ENCODE data around the gene CPT1A.

CPT1A gene

DNA sequence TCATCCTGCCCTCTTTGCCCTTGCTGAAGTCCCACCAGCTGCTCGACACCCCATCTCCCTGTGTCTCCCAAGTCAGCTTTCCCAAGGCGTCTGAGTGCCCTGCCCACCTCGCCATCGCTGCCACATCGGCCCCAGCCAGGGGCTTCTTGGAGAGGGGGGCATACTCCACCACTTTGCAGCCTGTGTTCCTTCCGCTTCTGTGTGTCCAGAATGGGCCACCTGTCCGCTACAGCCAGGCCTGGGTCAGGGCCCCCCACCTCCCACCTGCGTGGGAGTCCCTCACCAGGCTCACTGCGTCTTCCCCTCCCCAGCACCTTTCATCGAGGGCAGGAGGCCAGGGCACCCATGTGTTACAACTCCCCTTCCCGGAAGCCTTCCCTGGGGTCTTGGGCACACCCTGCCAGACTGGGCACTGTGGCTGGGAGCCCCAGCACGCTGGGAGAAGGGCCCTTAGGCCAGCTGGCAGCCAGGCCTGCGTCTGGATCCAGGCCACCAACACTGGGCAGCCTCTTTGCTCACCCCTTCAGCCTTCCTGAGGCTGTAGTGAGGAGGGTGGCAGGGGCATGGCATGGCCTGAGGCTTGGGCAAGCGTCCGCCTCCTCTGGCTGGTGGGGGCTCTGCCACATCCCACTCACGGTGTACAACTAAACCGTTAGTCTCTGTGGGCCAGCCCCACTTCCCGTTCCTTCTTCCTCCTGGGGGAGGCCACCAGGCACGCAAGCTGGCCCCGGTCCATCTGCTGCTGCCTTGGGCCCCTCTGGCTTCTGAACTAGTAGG is 13.4 kb downstream of the CPT1A start:
- no peak for DNase-seq

DNA sequence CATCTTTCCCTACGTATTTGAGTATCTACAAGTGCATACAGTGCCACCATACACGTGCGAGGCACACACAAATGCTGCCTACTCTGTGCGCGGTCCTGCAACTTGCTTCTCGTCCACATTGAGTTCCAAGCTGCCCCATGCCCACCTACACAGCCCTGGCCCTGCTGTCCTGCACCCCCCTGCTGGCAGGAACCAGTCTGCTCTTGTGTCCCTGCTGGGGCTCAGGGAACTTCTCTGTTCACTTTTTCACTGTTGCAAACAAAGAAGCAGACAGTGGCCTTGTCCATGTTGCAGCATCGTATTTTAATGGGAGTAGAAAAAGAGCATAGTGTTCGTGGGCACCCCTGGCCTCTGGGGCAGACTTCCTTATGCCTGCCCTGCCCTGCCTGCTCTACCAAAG is 14.0 kb downstream of the CPT1A start:
- DNase-seq, result no peak

DNA sequence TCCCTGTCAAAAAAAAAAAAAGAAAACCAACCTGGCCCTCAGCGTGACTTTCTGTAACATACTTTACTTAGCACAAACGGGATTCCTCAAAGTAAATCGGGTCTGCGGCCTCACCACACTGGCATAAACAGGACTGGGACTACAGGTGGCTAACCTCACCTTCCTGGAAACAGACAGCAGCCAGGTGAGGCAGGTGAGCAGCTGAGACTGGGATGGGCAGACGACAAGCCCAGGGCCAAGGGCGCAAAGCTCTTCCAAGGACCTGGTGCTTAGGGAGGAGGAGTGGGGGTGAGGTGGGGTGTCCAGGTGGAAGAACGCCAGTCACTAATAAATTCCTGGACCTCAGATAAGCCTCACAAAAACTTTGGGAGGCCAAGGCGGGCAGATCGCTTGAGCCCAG is 15.0 kb downstream of the CPT1A start:
- no peak for DNase-seq

DNA sequence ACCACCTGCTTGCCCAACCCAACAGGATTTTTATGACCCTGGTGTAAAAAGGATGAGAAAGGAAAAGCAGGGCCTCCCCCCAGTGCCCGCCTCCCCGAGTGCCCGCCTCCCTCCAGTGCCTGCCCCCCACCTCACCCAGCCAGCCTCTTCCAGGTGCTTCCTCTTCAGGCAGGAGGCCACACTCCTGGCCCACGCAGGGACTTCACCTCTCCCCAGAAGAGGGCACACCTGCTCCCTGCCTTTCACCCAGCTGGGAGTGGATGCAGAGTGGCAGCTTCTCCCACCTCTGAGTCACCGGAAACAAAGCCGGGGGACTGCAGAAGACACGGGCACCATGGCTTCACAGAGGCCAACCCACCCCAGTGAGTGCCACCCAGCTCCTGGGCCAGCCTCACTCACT is 16.1 kb downstream of the CPT1A start:
- DNase-seq, result peak; percentile 39

DNA sequence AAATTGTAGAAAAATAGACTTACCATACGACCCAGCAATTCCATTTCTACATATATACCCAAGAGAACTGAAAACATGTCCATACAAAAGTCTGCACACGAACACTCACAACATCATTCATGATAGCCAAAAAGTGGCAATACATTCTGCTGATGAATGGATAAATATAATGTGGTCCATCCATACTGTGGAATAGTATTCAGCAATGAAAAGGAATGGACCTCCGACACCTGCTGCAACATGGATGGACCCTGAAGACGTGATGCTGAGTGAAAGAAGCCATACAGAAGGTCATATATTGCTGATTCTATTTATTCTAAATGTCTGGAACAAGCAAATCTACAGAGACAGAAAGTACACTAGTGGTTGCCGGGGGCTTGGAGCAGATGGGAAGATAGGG is 19.2 kb downstream of the CPT1A start:
- DNase-seq, result no peak

DNA sequence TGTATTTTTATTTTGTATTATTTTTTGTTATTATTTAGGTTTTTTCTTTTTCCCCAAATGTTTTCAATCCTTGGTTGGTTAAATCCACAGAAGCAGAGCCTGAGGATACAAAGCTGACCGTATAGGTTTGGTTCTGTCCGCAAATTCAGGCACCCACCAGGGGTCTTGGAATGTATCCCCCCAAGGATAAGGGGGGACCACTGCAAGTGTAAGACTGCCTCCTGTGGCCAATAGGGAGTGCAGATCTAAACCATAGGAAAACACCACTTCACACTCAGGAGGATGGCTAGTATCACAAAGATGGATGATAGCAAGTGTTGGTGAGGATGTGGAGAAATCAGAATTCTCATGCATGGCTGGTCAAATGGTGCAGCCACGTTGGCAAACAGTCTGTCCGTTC is 20.0 kb downstream of the CPT1A start:
- DNase-seq, result no peak

GRCh38 chr11:68819362-68819761 is 22.4 kb downstream of the CPT1A start:
- DNase-seq, result no peak

DNA sequence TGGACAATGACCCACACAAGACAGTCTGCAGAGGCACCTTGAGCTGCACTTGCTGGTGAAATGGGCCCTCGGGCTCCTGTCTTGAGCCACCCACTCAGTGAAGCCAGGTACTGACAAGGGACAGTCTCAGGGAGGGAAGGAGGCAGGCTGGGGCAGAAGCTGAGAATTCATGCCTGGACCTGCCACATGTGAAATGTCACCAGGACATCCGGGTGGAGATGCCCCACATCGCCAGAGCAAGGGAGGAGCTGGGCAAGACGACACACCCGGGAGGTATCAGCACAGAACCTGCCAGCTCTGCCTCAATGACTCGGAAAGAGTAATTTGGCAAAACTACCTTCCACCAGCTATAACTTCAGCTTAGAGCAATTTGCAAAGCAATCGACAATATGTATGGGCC is 23.5 kb downstream of the CPT1A start:
- DNase-seq, result no peak

GRCh38 chr11:68817554-68817953 is 24.2 kb downstream of the CPT1A start:
- DNase-seq, result no peak

DNA sequence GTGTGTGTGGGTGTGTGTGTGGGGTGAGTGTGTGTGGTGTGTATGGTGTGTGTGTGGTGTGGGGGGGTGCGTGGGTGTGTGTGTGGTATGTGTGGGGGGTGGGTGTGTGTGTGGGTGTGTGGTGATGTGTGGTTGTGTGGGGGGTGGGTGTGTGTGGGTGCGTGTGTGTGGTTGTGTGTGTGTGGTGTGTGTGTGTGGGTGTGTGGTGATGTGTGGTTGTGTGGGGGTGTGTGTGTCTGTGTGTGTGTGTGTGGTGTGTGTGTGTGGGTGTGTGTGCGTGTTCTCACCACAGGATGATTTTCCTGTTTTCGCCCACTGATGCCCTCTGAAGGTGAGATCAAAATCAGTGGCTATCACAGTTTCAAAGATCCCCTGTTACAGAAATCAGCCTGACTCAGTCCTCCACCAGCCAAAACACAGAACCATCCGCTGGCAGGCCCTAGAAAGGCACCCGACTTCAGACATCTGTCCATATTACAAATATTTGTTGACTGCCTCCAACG is 24.7 kb downstream of the CPT1A start:
- DNase-seq, result peak; percentile 47

- DNase-seq, result no peak
These were observed 25.4 kb downstream of the CPT1A start for GRCh38 chr11:68816251-68816776.

DNA sequence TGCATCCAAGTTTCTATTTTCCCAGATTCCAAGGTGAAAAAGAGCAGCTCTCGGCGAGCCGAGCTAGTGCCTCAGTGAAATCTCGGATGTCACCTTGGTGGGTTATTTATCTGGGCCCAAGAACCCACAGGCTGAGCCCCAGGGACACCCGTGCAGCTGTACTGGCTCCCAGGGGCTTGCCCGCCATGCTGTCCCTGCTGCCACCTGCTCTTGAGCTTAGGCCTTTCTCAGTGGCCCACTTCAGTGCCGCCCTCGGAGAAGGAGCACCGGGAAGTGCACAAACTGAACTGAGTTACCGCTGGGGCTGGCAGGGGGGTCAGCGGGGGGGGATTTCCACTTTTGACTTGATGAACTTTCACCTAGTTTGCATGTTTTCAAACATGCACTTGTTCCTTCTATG is 27.9 kb downstream of the CPT1A start:
- no peak for DNase-seq

DNA sequence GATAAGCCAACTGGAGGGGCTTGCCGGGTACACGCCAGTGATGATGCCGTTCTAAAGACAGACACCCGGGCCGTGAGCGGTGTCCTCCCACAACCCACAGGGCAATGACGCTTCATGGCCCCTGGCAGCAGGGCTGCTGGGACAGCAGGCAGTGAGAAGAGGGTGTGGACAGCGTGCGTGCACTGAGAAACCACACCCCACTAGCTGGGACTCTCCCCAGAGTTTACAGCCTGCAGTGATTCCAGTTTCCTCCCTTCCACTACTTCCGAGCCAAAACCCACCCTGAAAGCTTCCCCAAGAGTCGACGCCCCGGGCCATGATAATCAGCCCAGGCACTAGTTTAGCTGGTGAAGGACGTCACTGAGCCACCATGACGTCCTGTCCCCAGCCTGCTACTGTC is 29.2 kb downstream of the CPT1A start:
- DNase-seq, result no peak

DNA sequence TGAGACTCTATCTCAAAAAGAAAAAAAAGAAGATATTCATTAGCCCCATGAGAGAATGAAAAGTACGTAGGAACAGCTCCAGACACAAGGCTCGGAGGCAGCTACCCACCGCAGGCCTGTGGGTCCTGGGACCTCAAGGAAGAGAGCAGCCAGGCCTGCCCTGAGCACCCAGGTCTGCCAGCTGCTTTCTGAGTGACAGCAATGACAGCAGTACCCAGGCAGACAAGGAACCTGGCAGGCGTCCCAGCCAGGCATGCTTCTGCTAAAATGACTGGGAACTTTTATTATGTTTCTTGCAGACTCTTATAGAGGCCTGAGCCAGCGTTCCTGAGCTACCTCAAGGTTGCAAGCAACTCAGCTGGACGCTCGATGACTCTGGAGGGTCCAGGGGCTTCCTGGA is 31.6 kb downstream of the CPT1A start:
- no peak for DNase-seq

GRCh38 chr11:68809506-68809905 is 32.2 kb downstream of the CPT1A start:
- DNase-seq, result no peak

DNA sequence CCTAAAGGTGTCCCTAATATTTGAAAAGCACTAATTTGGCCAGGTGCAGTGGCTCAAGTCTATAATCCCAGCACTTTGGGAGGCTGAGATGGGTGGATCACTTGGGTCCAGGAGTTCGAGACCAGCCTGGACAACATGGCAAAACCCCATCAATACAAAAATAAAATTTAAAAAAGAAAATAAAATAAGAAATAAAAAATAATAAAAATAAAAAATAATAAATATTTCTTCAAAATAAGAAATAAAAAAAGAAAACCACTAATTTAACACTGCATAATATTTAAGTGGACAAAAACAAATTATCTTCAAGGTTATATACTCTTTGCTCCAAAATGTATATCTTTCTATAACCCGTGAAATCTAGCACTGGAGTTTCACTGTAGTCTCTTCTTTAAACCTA is 32.9 kb downstream of the CPT1A start:
- DNase-seq, result no peak

GRCh38 chr11:68806931-68807844 is 34.5 kb downstream of the CPT1A start:
- DNase-seq, result no peak

DNA sequence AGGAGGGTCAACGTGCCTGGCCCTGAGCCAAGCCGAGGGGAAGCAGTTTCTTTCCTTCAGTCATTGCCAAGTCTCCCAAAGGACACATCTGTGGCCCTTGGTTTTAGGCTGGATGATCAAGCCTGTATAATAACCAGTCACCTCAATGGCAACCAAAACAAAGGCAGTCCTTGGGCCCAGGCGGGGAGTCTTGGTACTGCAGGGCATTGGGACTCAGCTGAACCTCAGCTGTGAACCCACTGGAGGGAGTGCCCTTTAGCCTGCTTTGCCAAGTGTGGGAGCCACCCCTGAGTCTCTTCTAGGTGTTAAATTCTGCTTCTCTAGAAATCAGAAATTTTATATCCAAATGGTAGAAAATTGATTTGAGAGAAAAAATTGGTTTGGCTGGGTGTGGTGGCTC is 36.9 kb downstream of the CPT1A start:
- no peak for DNase-seq

DNA sequence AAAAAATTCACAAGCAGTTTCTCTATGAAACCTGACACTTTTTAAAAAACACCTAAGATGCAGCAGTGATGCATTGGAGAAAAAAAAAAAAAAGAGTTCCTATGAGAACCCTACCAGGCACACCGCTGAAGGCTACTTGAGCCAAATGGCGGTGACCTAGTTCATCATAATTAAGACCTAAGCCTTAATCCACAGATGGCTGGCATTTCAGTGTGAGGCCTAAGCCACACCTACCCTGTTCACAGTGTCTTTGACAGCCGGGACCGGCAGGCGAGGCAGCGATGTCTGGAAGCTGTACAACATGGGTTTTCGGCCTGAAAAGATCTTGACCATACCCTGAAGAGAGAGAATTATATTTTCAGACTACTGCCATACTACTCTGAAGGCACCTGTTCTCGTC is 38.0 kb downstream of the CPT1A start:
- DNase-seq, result no peak

DNA sequence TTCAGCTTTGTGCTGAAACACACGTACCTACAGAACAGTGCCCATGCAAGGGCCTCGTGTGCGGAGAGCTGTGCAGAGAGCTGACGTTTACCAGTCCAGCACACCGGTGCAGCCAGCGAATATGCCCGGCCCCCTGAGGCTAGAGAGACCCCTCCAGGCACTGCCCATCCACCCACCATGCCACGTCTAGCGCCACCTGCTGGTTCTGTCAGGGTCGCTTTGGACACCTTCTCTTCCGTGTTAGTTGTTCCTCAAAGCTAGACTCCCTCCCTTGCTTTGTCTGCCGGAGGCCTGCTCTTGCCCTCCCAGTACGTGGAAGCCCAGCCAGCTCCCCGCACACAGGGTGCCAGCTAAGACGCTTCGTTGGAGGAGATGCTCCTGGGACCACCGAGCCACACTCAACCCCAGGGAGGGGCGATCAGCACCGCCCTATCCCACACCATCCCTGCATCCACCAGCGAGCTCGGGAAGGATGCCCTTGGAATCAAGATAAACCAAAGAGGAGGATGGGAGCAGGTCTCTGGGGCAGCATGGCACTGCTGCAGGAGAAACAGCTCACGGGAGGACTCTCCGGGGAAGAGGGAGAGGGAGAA is 43.4 kb downstream of the CPT1A start:
- peak; percentile 16 for DNase-seq

DNA sequence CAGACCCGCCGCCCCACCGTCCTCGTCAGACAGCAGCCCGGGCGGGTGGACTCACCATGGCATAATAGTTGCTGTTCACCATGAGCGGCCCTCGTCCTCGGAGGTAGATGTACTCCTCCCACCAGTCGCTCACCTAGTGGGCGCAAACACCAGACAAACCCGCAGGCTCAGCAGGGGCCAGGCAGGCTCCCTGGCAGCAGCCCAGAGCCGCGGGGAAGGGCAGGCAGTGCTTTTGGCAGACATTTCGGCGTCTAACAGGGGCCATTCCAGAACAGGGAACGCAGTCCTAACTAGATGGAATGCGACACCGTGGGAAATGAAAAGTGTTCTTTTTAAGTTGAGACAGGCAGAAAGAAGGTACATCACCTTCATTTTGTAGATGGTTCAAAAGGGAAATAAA is 44.9 kb downstream of the CPT1A start:
- no peak for DNase-seq

GRCh38 chr11:68792400-68792966 is 49.2 kb downstream of the CPT1A start:
- DNase-seq, result no peak

- DNase-seq, result no peak
These were observed 57.1 kb downstream of the CPT1A start for GRCh38 chr11:68784653-68785052.
